Lower leg skin (tissue), 3 donors: ENCODE results near the gene NAA10.

Experiments used
- CTCF ChIP-seq, 3 donors: fragments of 450-650 bp; IDR thresholded peaks; one replicate each; pipeline ENCODE4 v1.5.1; 2016; ENCODE audit warnings: antibody characterized with exemption in 3 of 3, mild to moderate bottlenecking in 3 of 3, moderate library complexity in 2 of 3
- POLR2A ChIP-seq, 2 donors: fragments of 450-650 bp; IDR thresholded peaks; one replicate each; pipeline ENCODE4 v1.6.1; 2016 to 2017; ENCODE audit warnings: antibody characterized with exemption in 2 of 2, mild to moderate bottlenecking in 1 of 2, moderate library complexity in 1 of 2

GRCh38 chrX:153981231-153981630 lies 46.4 kb upstream of the NAA10 start:
- TF ChIP-seq POLR2A (IDR thresholded peaks at IDR 0.05) (no peak), CTCF (IDR thresholded peaks at IDR 0.05) (no peak)
